Activated CD4-positive, alpha-beta memory T cell treated with anti-CD3 and anti-CD28 coated beads for 36 hours (primary cell): ENCODE data around the gene PTPRJ. TPM values are rescaled to one million over a fixed set of nuclear protein-coding genes. Genes with fewer than 3 reads are reported as not detected.
"Not testable (repeated sequence)": the region's sequence is repeated elsewhere in the genome, so short reads cannot be mapped to it uniquely, and the experiment has no call there.

Experiments used
- CTCF ChIA-PET: fragments of 350-600 bp; sonication (Branson Sonifier 250); formaldehyde crosslinking; loops from one replicate; lab custom pipeline; 2021; ENCODE audit warnings: antibody characterized with exemption, inconsistent platforms; lab: Charles Lee
- POLR2A ChIA-PET: fragments of 350-600 bp; sonication (Branson Sonifier 250); formaldehyde crosslinking; loops from one replicate; lab custom pipeline; 2021; ENCODE audit warnings: antibody characterized with exemption; lab: Charles Lee
- DNase-seq: peaks from one replicate; pipeline ENCODE4 v3.0.0-alpha.2; 2020
- H3K27ac Mint-ChIP-seq: one replicate; pipeline ENCODE4 v1.8.0; 2021; ENCODE audit warnings: mixed read lengths
- H3K27me3 Mint-ChIP-seq: one replicate; pipeline ENCODE4 v1.8.0; 2021; ENCODE audit warnings: mixed read lengths
- H3K36me3 Mint-ChIP-seq: one replicate; pipeline ENCODE4 v1.8.0; 2021; ENCODE audit warnings: mixed read lengths
- H3K4me1 Mint-ChIP-seq: one replicate; pipeline ENCODE4 v1.8.0; 2021; ENCODE audit warnings: low read depth, mixed read lengths
- H3K4me3 Mint-ChIP-seq: one replicate; pipeline ENCODE4 v1.8.0; 2021; ENCODE audit warnings: mild to moderate bottlenecking, mixed read lengths
- H3K9me3 Mint-ChIP-seq: one replicate; pipeline ENCODE4 v1.8.0; 2021; ENCODE audit warnings: mixed read lengths
- intact Hi-C: fragments of 100-400 bp; cut with micrococcal nuclease; formaldehyde crosslinking; loops from one replicate; pipeline ENCODE4 v1.15.1; 2023
- total RNA-seq, 2 experiments: library from RNA; stranded (reverse); gene quantifications; one replicate each; pipeline ENCODE4 v1.2.3, GENCODE V29; 2021

PTPRJ gene
- total RNA-seq, 2 experiments from 2014 or later = 36.3 to 37.0 TPM

- no peak for DNase-seq
- ChIA-PET CTCF (interaction anchor here (0.6 to 4.4 kb wide), 11 partner anchors 9 to 91 kb away, joined by 3 to 38 read pairs (median 5); no protein-coding TSS in a partner anchor), POLR2A (interaction anchor here (0.6 to 9.4 kb wide), 7 partner anchors 13 to 88 kb away, joined by 3 to 117 read pairs (median 3); no protein-coding TSS in a partner anchor)
- peak overlapping the region; percentile 68 for H3K4me3 Mint-ChIP-seq
- H3K27ac Mint-ChIP-seq = peak overlapping the region; percentile 92
- no peaks in the 10 kb centered on the region for H3K9me3 Mint-ChIP-seq
- peaks cover 4% of the 10 kb centered on the region for H3K36me3 Mint-ChIP-seq
- H3K27me3 Mint-ChIP-seq = no peaks in the 10 kb centered on the region
- peaks cover 78% of the 10 kb centered on the region for H3K4me1 Mint-ChIP-seq
- intact Hi-C loops = loop anchor here (1.0 to 5.0 kb wide), 4 partner anchors 13 to 1777 kb away; no protein-coding TSS in a partner anchor
Measured at GRCh38 chr11:48019595-48019994, 39.2 kb downstream of the PTPRJ start.

GRCh38 chr11:48020092-48020755, 39.9 kb downstream of the PTPRJ start:
- peak overlapping the region; percentile 68 for H3K4me3 Mint-ChIP-seq
- DNase-seq = peak; percentile 80
- intact Hi-C loops = loop anchor here (1.0 kb wide), 3 partner anchors 11 to 86 kb away; no protein-coding TSS in a partner anchor
- ChIA-PET CTCF (interaction anchor here (0.6 to 4.4 kb wide), 13 partner anchors 9 to 90 kb away, joined by 3 to 38 read pairs (median 4); no protein-coding TSS in a partner anchor), POLR2A (interaction anchor here (0.6 to 9.4 kb wide), 8 partner anchors 13 to 87 kb away, joined by 3 to 117 read pairs (median 4); no protein-coding TSS in a partner anchor)
- H3K4me1 Mint-ChIP-seq = peaks cover 72% of the 10 kb centered on the region
- peak overlapping the region; percentile 92 for H3K27ac Mint-ChIP-seq
- H3K27me3 Mint-ChIP-seq = no peaks in the 10 kb centered on the region
- H3K36me3 Mint-ChIP-seq = peaks cover 4% of the 10 kb centered on the region
- H3K9me3 Mint-ChIP-seq = no peaks in the 10 kb centered on the region

DNA sequence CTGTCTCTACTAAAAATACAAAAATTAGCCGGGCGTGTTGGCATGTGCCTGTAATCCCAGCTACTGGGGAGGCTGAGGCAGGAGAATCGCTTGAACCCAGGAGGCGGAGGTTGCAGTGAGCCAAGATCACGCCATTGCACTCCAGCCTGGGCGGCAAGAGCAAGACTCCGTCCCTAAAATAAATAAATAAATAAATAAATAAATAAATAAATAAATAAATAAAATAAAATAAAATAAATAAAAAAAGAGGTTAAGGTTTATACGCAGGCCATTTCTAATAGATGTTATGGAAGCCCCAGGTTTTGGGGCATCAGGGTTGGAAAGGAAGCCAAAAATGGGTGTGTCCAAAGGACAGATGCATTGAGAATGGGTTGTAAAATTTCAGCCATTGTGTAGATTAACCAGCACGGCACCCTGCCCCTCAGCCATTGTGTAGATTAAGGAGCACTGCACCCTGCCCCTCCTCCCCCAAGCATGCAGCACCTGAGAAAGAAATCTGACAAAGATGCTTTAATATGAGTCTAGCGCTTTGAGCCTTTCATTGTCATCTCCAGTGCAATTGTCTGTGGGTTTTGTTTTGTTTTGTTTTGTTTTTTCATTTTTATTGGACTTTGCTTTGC, 41.0 kb downstream of the PTPRJ start:
- POLR2A ChIA-PET, intact Hi-C loops, H3K27ac Mint-ChIP-seq: not testable (repeated sequence)

DNA sequence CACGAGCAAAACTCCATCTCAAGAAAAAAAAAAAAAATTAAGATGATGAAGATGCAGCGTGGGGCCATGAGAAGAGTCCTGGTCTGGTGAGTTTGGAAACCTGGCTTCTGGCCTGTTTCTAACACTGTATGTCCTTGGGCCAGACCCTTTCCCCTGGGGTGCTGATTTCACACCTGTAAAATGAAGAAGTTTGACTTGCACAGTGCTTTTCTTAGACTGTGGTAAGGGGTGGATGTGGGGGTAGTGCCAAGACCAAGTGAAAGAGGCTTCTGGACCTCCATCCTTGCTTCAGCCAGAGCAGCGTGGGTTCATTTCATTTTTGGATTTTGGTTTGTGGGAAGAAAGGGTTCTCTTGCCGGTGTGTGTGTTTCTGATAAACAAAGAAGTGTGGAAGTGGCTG, 42.1 kb downstream of the PTPRJ start:
- intact Hi-C loops = no loop called here
- H3K27me3 Mint-ChIP-seq = no peaks in the 10 kb centered on the region
- H3K36me3 Mint-ChIP-seq = peaks cover 4% of the 10 kb centered on the region
- ChIA-PET POLR2A (no interaction called here), CTCF (interaction anchor here (1.4 to 2.5 kb wide), 2 partner anchors 16 to 86 kb away, joined by 5 to 8 read pairs; no protein-coding TSS in a partner anchor)
- no peak for DNase-seq
- H3K27ac Mint-ChIP-seq = peak overlapping the region; percentile 5
- no peaks in the 10 kb centered on the region for H3K9me3 Mint-ChIP-seq
- no peak overlapping the region for H3K4me3 Mint-ChIP-seq
- H3K4me1 Mint-ChIP-seq = peaks cover 60% of the 10 kb centered on the region

More for the DNA sequence above, 41.0 kb downstream of the PTPRJ start:
- H3K4me3 Mint-ChIP-seq, H3K9me3 Mint-ChIP-seq, H3K36me3 Mint-ChIP-seq, DNase-seq, CTCF ChIA-PET, H3K27me3 Mint-ChIP-seq: not testable (repeated sequence)
- H3K4me1 Mint-ChIP-seq = peaks cover 70% of the 10 kb centered on the region

DNA sequence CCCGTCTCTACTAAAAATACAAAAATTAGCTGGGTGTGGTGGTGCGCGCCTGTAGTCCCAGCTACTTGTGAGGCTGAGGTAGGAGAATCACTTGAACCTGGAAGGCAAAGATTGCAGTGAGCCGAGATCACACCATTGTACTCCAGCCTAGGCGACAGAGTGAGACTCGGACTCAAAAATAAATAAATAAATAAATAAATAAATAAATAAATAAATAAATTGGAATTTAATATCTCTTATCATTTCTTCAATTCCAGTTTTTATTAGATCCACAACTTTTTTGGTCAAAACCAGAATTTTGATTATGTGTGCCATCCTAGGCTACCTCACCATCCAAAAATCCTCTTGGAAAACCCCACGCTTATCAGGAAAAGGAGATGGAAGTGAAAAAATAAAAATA, 43.2 kb downstream of the PTPRJ start:
- POLR2A ChIA-PET = not testable (repeated sequence)
- CTCF ChIA-PET = interaction anchor here (0.8 to 2.5 kb wide), 3 partner anchors 17 to 85 kb away, joined by 3 to 8 read pairs (median 5); no protein-coding TSS in a partner anchor
- peaks cover 52% of the 10 kb centered on the region for H3K4me1 Mint-ChIP-seq

GRCh38 chr11:48024635-48025071, 44.3 kb downstream of the PTPRJ start:
- H3K4me1 Mint-ChIP-seq = peaks cover 51% of the 10 kb centered on the region
- ChIA-PET CTCF (interaction anchor here (2.5 kb wide), 1 partner anchor 84 kb away, joined by 8 read pairs; no protein-coding TSS in a partner anchor), POLR2A (no interaction called here)
- intact Hi-C loops = no loop called here
- H3K9me3 Mint-ChIP-seq = no peaks in the 10 kb centered on the region
- no peak overlapping the region for H3K4me3 Mint-ChIP-seq
- H3K27me3 Mint-ChIP-seq = no peaks in the 10 kb centered on the region
- DNase-seq = no peak
- H3K36me3 Mint-ChIP-seq = peaks cover 4% of the 10 kb centered on the region
- H3K27ac Mint-ChIP-seq = no peak overlapping the region

More for the DNA sequence above, 43.2 kb downstream of the PTPRJ start:
- DNase-seq, H3K36me3 Mint-ChIP-seq, H3K27me3 Mint-ChIP-seq, intact Hi-C loops, H3K4me3 Mint-ChIP-seq, H3K9me3 Mint-ChIP-seq, H3K27ac Mint-ChIP-seq: not testable (repeated sequence)

DNA sequence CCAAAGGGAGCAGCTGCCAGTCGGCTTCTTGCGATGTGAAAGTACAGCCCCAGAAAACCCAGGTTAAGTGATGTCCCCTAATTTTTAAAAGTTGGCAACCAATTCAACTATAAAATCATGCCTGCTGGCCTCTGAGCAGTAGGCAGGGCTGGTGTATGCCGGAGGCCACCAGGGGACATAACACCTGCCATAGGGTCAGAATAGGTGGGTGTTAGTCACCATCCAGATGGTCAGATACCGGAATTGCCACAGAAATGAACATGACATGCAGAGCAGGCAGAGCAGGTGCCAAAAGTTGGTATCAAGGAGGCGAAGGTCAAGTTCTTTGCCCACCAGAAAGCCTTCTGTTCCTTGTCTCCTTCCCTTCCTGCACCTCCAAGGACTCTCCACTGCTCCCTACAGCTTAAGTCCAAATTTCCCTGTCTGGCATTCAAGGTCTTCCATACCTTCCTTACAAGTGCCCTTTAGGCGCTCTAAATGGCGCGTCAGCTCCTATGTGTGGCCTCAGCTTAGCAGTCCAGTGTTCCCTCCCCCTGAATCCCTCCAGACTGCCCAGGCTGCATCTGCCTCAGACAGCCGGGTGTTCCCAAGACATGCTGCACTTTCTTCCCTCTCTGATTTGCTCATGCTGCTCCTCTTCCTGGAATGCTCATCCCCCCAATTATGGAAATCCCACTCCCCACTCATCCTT, 45.1 kb downstream of the PTPRJ start:
- H3K36me3 Mint-ChIP-seq = peaks cover 3% of the 10 kb centered on the region
- no peaks in the 10 kb centered on the region for H3K27me3 Mint-ChIP-seq
- no peaks in the 10 kb centered on the region for H3K9me3 Mint-ChIP-seq
- no peak overlapping the region for H3K27ac Mint-ChIP-seq
- intact Hi-C loops = no loop called here
- no peak for DNase-seq
- peaks cover 51% of the 10 kb centered on the region for H3K4me1 Mint-ChIP-seq
- ChIA-PET POLR2A (interaction anchor here (1.0 kb wide), 1 partner anchor 24 kb away, joined by 3 read pairs; no protein-coding TSS in a partner anchor), CTCF (no interaction called here)
- no peak overlapping the region for H3K4me3 Mint-ChIP-seq

- ChIA-PET CTCF (no interaction called here), POLR2A (interaction anchor here (1.0 kb wide), 1 partner anchor 24 kb away, joined by 3 read pairs; no protein-coding TSS in a partner anchor)
- intact Hi-C loops = no loop called here
- peaks cover 48% of the 10 kb centered on the region for H3K4me1 Mint-ChIP-seq
- no peak for DNase-seq
- no peaks in the 10 kb centered on the region for H3K27me3 Mint-ChIP-seq
- no peak overlapping the region for H3K4me3 Mint-ChIP-seq
- no peaks in the 10 kb centered on the region for H3K9me3 Mint-ChIP-seq
- H3K27ac Mint-ChIP-seq = no peak overlapping the region
- H3K36me3 Mint-ChIP-seq = no peaks in the 10 kb centered on the region
Measured at GRCh38 chr11:48025984-48026340, 45.6 kb downstream of the PTPRJ start.

DNA sequence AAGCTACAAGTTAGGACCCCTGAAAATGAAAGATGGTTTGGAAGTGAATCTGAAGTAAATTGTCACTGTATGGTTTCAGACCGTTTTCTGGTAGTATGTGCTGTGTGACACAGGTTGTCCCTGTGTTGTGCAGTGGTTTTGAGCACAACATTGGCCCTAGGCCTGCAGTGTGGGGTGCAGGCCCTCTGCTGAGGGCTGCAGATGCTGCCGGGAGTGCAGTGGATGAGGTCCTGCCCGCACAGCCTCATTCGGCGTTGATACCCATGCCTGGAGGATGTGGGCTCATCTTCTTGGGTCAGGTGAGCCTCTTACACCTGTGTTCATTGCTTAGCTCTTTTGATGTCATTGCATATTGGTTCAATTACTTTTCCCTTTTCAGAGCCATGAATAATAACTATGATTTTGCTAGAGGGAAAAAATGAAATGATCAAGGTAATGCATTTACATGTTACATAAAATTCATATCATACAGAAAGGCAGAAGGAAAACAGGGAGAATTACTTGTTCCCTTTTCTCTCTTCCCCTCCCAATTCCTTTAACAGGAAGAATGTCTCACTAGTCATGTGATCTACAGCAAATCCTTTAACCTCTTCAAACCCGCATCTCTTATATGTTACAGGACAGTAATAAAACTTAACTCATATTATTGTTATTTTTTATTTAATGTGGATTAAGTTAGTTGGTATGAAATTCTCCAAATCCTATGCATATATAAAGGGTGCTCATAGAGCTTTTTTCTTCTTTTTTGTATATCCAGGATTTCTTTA, 48.7 kb downstream of the PTPRJ start:
- ChIA-PET CTCF (interaction anchor here (1.4 kb wide), 1 partner anchor 94 kb away, joined by 3 read pairs; no protein-coding TSS in a partner anchor), POLR2A (no interaction called here)
- intact Hi-C loops = no loop called here
- Mint-ChIP-seq H3K36me3 (peaks cover 3% of the 10 kb centered on the region), H3K27ac (peak overlapping the region; percentile 69), H3K9me3 (no peaks in the 10 kb centered on the region), H3K27me3 (no peaks in the 10 kb centered on the region), H3K4me1 (peaks cover 59% of the 10 kb centered on the region), H3K4me3 (no peak overlapping the region)
- peak; percentile 45 for DNase-seq

- CTCF ChIA-PET = interaction anchor here (1.4 kb wide), 1 partner anchor 95 kb away, joined by 3 read pairs; no protein-coding TSS in a partner anchor
- Mint-ChIP-seq H3K27ac (peak overlapping the region; percentile 58), H3K36me3 (peaks cover 6% of the 10 kb centered on the region), H3K9me3 (no peaks in the 10 kb centered on the region), H3K4me1 (peaks cover 62% of the 10 kb centered on the region), H3K27me3 (no peaks in the 10 kb centered on the region), H3K4me3 (no peak overlapping the region)
- no peak for DNase-seq
- POLR2A ChIA-PET = no interaction called here
- intact Hi-C loops = no loop called here
Measured at GRCh38 chr11:48029681-48030290, 49.4 kb downstream of the PTPRJ start.

DNA sequence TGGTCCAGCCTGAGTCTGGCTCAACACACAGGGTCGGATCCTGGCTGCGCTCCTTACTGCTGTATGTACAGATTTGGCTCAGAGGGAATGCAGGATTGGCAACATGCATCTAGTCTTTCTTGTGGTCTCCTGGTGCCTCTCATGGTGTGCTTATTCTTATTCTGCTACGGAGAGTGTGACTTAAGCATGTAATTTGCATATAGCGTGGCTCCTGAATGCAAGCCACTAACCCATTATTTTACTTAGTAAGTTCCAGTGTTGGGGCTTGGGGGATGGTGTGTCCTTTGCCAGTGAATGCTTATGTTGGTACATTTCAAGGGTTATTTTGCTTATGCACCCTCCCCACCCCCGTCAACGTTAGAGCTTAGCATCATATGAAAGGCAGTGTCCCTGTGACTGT, 51.2 kb downstream of the PTPRJ start:
- H3K27ac Mint-ChIP-seq = no peak overlapping the region
- H3K9me3 Mint-ChIP-seq = no peaks in the 10 kb centered on the region
- peaks cover 8% of the 10 kb centered on the region for H3K36me3 Mint-ChIP-seq
- CTCF ChIA-PET = interaction anchor here (0.6 to 0.9 kb wide), 2 partner anchors 22 to 97 kb away, joined by 3 read pairs; no protein-coding TSS in a partner anchor
- H3K4me3 Mint-ChIP-seq = no peak overlapping the region
- peaks cover 72% of the 10 kb centered on the region for H3K4me1 Mint-ChIP-seq
- intact Hi-C loops = no loop called here
- no peaks in the 10 kb centered on the region for H3K27me3 Mint-ChIP-seq
- POLR2A ChIA-PET = no interaction called here
- DNase-seq = no peak
